H9 (cell line): ENCODE data around the gene S1PR5. TPM values are rescaled to one million over a fixed set of nuclear protein-coding genes. Genes with fewer than 3 reads are reported as not detected.

Source experiments
- DNase-seq: peaks from one replicate; pipeline ENCODE4 v3.0.0-alpha.2; 2017
- H2AFZ ChIP-seq: one replicate; pipeline ENCODE4 v1.6.1; 2013; ENCODE audit warnings: mild to moderate bottlenecking, low read length, control low read depth, moderate library complexity
- H2AK5ac ChIP-seq: 2 replicates; pipeline ENCODE4 v1.6.1; 2013; ENCODE audit warnings: low read length, control low read depth, mixed read lengths; ENCODE audit not compliant: insufficient read length
- H2BK120ac ChIP-seq: one replicate; pipeline ENCODE4 v1.6.1; 2013; ENCODE audit warnings: low read depth, mild to moderate bottlenecking, low read length, control low read depth, inconsistent platforms; ENCODE audit not compliant: poor library complexity, severe bottlenecking
- H2BK12ac ChIP-seq: 2 replicates; pipeline ENCODE4 v1.6.1; 2013; ENCODE audit warnings: low read length, control low read depth, mixed read lengths, low read depth; ENCODE audit not compliant: insufficient read length
- H2BK15ac ChIP-seq: 2 replicates; pipeline ENCODE4 v1.6.1; 2013; ENCODE audit warnings: low read depth, low read length, control low read depth
- H2BK20ac ChIP-seq: one replicate; pipeline ENCODE4 v1.6.1; 2013; ENCODE audit warnings: low read depth, mild to moderate bottlenecking, low read length, control low read depth, inconsistent platforms; ENCODE audit not compliant: poor library complexity, severe bottlenecking
- H2BK5ac ChIP-seq: 2 replicates; pipeline ENCODE4 v1.6.1; 2013; ENCODE audit warnings: low read length, control low read depth, mixed read lengths; ENCODE audit not compliant: insufficient read length
- H3K14ac ChIP-seq: 2 replicates; pipeline ENCODE4 v1.6.1; 2013; ENCODE audit warnings: low read length, control low read depth; ENCODE audit not compliant: insufficient read depth
- H3K18ac ChIP-seq: 2 replicates; pipeline ENCODE4 v1.6.1; 2013; ENCODE audit warnings: low read depth, mild to moderate bottlenecking, mixed read lengths, low read length, control low read depth; ENCODE audit not compliant: insufficient read length
- H3K23ac ChIP-seq: 2 replicates; pipeline ENCODE4 v1.6.1; 2013; ENCODE audit warnings: low read length, control low read depth, mixed read lengths, low read depth; ENCODE audit not compliant: insufficient read length
- H3K23me2 ChIP-seq: 2 replicates; pipeline ENCODE4 v1.6.1; 2013; ENCODE audit warnings: low read depth, mild to moderate bottlenecking, mixed read lengths, low read length, control low read depth; ENCODE audit not compliant: insufficient read length, poor library complexity, severe bottlenecking
- H3K27ac ChIP-seq: 2 replicates; pipeline ENCODE4 v1.5.1; 2013; ENCODE audit warnings: low read length, control low read depth, mixed read lengths, low read depth; ENCODE audit not compliant: insufficient read length
- H3K27me3 ChIP-seq: 2 replicates; pipeline ENCODE4 v1.6.1; 2013; ENCODE audit warnings: low read length, control low read depth, inconsistent platforms; ENCODE audit not compliant: insufficient read depth
- H3K4ac ChIP-seq: 2 replicates; pipeline ENCODE4 v1.6.1; 2013; ENCODE audit warnings: low read depth, mild to moderate bottlenecking, control low read depth, inconsistent platforms, low read length, moderate library complexity
- H3K4me1 ChIP-seq: 2 replicates; pipeline ENCODE4 v1.6.1; 2013; ENCODE audit warnings: low read length, control low read depth, inconsistent platforms; ENCODE audit not compliant: insufficient read depth
- H3K4me2 ChIP-seq: 2 replicates; pipeline ENCODE4 v1.6.1; 2013; ENCODE audit warnings: low read length, control low read depth, mixed read lengths; ENCODE audit not compliant: insufficient read length, insufficient read depth
- H3K56ac ChIP-seq: 2 replicates; pipeline ENCODE4 v1.6.1; 2013; ENCODE audit warnings: low read depth, mild to moderate bottlenecking, mixed read lengths, low read length, control low read depth; ENCODE audit not compliant: insufficient read length
- H3K79me1 ChIP-seq: 2 replicates; pipeline ENCODE4 v1.6.1; 2013; ENCODE audit warnings: low read depth, mild to moderate bottlenecking, moderate library complexity, low read length, control low read depth, inconsistent platforms; ENCODE audit not compliant: insufficient read depth, poor library complexity, severe bottlenecking
- H3K79me2 ChIP-seq: 2 replicates; pipeline ENCODE4 v1.6.1; 2013; ENCODE audit warnings: low read length, control low read depth, inconsistent platforms; ENCODE audit not compliant: insufficient read depth
- H3K9ac ChIP-seq: 2 replicates; pipeline ENCODE4 v1.6.1; 2013; ENCODE audit warnings: low read length, control low read depth, mixed read lengths; ENCODE audit not compliant: insufficient read length; ENCODE audit errors: extremely low read depth
- H3K9me3 ChIP-seq: one replicate; pipeline ENCODE4 v1.6.1; 2013; ENCODE audit warnings: low read depth, low read length, inconsistent platforms; ENCODE audit not compliant: control insufficient read depth
- H3T11ph ChIP-seq: one replicate; pipeline ENCODE4 v1.6.1; 2013; ENCODE audit warnings: mild to moderate bottlenecking, low read length, control low read depth, inconsistent platforms
- H4K20me1 ChIP-seq: one replicate; pipeline ENCODE4 v1.6.1; 2013; ENCODE audit not compliant: control insufficient read depth, insufficient read length, insufficient read depth
- H4K5ac ChIP-seq: 2 replicates; pipeline ENCODE4 v1.6.1; 2013; ENCODE audit warnings: low read depth, mild to moderate bottlenecking, mixed read lengths, low read length, control low read depth; ENCODE audit not compliant: insufficient read length
- H4K8ac ChIP-seq: replicated peaks from 2 replicates; pipeline ENCODE4 v1.6.1; 2013; ENCODE audit warnings: low read length, control low read depth, mixed read lengths, low read depth; ENCODE audit not compliant: insufficient read length
- H4K91ac ChIP-seq: 2 replicates; pipeline ENCODE4 v1.6.1; 2013; ENCODE audit warnings: low read depth, mild to moderate bottlenecking, moderate library complexity, mixed read lengths, low read length, control low read depth; ENCODE audit not compliant: insufficient read length
- H3K27ac Mint-ChIP-seq, 3 experiments: 2 replicates in 2 of 3; 3 replicates in 1 of 3; pipeline ENCODE4 v1.8.0; 2020 to 2021; ENCODE audit warnings: mixed read lengths in 3 of 3, mild to moderate bottlenecking in 1 of 3, moderate library complexity in 1 of 3
- H3K27me3 Mint-ChIP-seq: 2 replicates; pipeline ENCODE4 v1.8.0; 2021; ENCODE audit warnings: low read depth, mild to moderate bottlenecking, moderate library complexity, mixed read lengths
- H3K36me3 Mint-ChIP-seq, 3 experiments: 2 replicates in 2 of 3; 3 replicates in 1 of 3; pipeline ENCODE4 v1.8.0; 2020 to 2021; ENCODE audit warnings: low read depth in 3 of 3, mixed read lengths in 3 of 3; ENCODE audit not compliant: insufficient read depth in 1 of 3
- H3K4me1 Mint-ChIP-seq, 2 experiments: 2 replicates each; pipeline ENCODE4 v1.8.0; 2020; ENCODE audit warnings: mixed read lengths in 2 of 2
- H3K4me3 Mint-ChIP-seq, 2 experiments: 2 replicates in 1 of 2; 3 replicates in 1 of 2; pipeline ENCODE4 v1.8.0; 2020 to 2021; ENCODE audit warnings: mild to moderate bottlenecking in 2 of 2, mixed read lengths in 2 of 2, moderate library complexity in 1 of 2
- H3K9me3 Mint-ChIP-seq, 2 experiments: 2 replicates in 1 of 2; 3 replicates in 1 of 2; pipeline ENCODE4 v1.8.0; 2020; ENCODE audit warnings: mild to moderate bottlenecking in 2 of 2, mixed read lengths in 2 of 2, moderate library complexity in 1 of 2
- WGBS: extraction: QIAGEN DNeasy Blood & Tissue Kit; methylation state at CpG from one replicate; pipeline ENCODE4 v1.1.7; 2013; ENCODE audit warnings: missing lambda C conversion rate, low lambda C conversion rate, mixed read lengths; ENCODE audit not compliant: insufficient read length; ENCODE audit errors: extremely low coverage; 5-methylcytosine and 5-hydroxymethylcytosine counted together
- total RNA-seq: library from RNA; stranded (reverse); gene quantifications from 2 replicates; pipeline ENCODE4 v1.2.1, GENCODE V29; 2021
- TF ChIP-seq, protein P1 (sequence below): fragments of 200-600 bp; sonication (generic); conservative IDR thresholded peaks from 3 replicates; pipeline ENCODE4 v1.8.0; 2021; ENCODE audit warnings: antibody characterized with exemption, mild to moderate bottlenecking

S1PR5 gene
- total RNA-seq, 1 experiment from 2014 or later, result 8.1 TPM

DNA sequence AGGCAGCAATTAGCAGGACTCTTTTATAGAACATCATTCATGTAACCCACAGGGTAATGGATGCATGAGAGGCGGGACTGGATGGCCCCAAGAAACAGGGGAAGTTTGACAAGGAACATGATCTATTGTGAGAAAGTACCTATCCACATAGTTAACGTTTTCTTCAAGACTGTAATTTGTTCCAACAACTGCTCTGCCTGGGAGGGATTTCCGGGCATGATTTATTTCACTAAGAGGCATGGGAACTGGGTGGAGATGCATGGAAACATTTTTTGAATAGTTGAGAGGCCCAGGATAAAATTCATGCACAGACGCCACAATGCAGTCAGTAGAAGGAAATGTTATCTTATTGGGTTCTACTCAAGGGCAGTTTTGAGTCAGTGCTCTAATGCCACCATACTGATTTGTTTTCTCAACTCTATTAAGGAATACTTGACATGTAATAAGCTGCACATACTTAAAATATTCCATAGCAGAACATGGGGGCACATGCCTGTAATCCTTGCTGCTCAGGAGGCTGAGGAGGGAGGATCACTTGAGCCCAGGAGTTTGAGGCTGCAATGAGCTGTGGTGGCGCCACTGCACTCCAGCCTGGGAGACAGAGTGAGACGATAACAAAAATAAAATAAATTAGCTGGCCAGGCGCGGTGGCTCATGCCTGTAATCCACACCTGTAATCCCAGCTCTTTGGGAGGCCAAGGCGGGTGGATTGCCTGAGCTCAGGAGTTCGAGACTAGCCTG, 16.6 kb upstream of the S1PR5 start:
- Histone ChIP-seq H3K27ac (no peak overlapping the region), H3K79me2 (no peaks in the 10 kb centered on the region), H2BK15ac (no peak overlapping the region), H2AK5ac (no peak overlapping the region), H4K91ac (no peak overlapping the region), H3K4me1 (no peaks in the 10 kb centered on the region), H3K56ac (no peak overlapping the region), H4K5ac (no peak overlapping the region), H2BK12ac (no peak overlapping the region), H2BK20ac (no peak overlapping the region), H3K9ac (no peak overlapping the region), H3K4ac (no peak overlapping the region), H3T11ph (no peak overlapping the region), H3K14ac (no peak overlapping the region), H3K4me2 (no peak overlapping the region), H4K8ac (no peak overlapping the region), H4K20me1 (no peaks in the 10 kb centered on the region), H3K27me3 (no peaks in the 10 kb centered on the region), H3K18ac (no peak overlapping the region), H3K23me2 (no peaks in the 10 kb centered on the region), H3K23ac (no peak overlapping the region), H2AFZ (no peak overlapping the region), H2BK120ac (no peak overlapping the region), H2BK5ac (no peak overlapping the region), H3K79me1 (no peaks in the 10 kb centered on the region), H3K9me3 (no peaks in the 10 kb centered on the region)
- TF ChIP-seq, protein P1, sequence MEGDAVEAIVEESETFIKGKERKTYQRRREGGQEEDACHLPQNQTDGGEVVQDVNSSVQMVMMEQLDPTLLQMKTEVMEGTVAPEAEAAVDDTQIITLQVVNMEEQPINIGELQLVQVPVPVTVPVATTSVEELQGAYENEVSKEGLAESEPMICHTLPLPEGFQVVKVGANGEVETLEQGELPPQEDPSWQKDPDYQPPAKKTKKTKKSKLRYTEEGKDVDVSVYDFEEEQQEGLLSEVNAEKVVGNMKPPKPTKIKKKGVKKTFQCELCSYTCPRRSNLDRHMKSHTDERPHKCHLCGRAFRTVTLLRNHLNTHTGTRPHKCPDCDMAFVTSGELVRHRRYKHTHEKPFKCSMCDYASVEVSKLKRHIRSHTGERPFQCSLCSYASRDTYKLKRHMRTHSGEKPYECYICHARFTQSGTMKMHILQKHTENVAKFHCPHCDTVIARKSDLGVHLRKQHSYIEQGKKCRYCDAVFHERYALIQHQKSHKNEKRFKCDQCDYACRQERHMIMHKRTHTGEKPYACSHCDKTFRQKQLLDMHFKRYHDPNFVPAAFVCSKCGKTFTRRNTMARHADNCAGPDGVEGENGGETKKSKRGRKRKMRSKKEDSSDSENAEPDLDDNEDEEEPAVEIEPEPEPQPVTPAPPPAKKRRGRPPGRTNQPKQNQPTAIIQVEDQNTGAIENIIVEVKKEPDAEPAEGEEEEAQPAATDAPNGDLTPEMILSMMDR, result no peak
- Mint-ChIP-seq H3K36me3 (no peaks in the 10 kb centered on the region), H3K9me3 (no peaks in the 10 kb centered on the region), H3K4me3 (no peak overlapping the region), H3K27ac (no peak overlapping the region), H3K4me1 (no peaks in the 10 kb centered on the region), H3K27me3 (peaks cover 21% of the 10 kb centered on the region)
- no CpG with 5 or more reads among the region's 10 CpGs for WGBS
- no peak for DNase-seq
